Activated CD8-positive, alpha-beta memory T cell treated with anti-CD3 and anti-CD28 coated beads, Interleukin-2, amount 50 U/mL, for 4 hours (primary cell): ENCODE results near the gene ATP10B.

Experiments used
- DNase-seq: peaks from one replicate; pipeline ENCODE4 v3.0.0-alpha.2; 2020

The ATP10B gene

GRCh38 chr5:160628619-160628968 lies 223.4 kb downstream of the ATP10B start:
- DNase-seq, result no peak

- no peak for DNase-seq
Observed at GRCh38 chr5:160627921-160628618, 223.9 kb downstream of the ATP10B start.

GRCh38 chr5:160626322-160626721 lies 225.7 kb downstream of the ATP10B start:
- DNase-seq, result no peak

- no peak for DNase-seq
Observed at GRCh38 chr5:160621526-160621925, 230.5 kb downstream of the ATP10B start.

GRCh38 chr5:160620401-160620800 lies 231.6 kb downstream of the ATP10B start:
- no peak for DNase-seq

GRCh38 chr5:160619381-160619780 lies 232.6 kb downstream of the ATP10B start:
- no peak for DNase-seq

DNA sequence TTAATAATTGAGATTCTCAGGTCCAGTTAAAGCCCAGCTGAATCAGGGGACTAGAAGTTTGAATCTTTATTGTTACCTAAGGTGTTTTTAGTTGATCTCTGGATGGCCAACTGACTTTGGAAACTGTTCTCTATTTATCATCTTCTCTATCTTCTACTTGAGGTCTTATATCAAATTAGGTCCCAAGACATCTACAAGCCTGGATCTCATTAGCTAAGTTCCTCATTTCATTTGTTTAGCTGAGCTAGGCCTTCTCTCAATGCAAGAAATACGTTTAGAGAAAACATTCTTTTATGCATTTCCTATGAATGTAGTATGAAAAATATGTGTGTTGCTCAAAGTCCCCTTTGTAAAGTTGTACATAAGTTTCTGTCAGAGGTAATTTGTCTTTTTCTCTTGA lies 233.7 kb downstream of the ATP10B start:
- no peak for DNase-seq

- no peak for DNase-seq
Observed at GRCh38 chr5:160616712-160617497, 235.1 kb downstream of the ATP10B start.

- no peak for DNase-seq
Observed at GRCh38 chr5:160614136-160614535, 237.9 kb downstream of the ATP10B start.

DNA sequence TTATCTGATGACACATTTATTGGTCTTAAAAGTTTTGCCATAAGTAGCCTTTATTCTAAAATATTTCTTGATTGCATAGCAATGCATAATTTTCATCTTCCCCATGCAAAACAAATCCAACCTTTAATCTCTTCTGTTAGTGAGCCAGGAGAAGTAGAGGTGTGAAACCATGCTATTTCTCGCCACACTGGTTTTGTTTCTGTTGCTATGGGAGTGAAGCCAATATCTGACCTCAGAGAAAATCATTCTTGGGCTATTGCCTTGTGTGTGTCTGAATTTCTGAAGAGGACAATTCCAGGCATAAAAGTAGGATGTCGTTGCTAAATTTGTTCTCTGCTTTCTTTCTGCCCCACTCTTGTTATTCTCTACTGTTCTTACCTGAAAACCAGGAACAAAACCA lies 246.7 kb downstream of the ATP10B start:
- no peak for DNase-seq

- no peak for DNase-seq
Observed at GRCh38 chr5:160604484-160604883, 247.5 kb downstream of the ATP10B start.

- DNase-seq, result no peak
Observed at GRCh38 chr5:160602744-160603143, 249.3 kb downstream of the ATP10B start.

DNA sequence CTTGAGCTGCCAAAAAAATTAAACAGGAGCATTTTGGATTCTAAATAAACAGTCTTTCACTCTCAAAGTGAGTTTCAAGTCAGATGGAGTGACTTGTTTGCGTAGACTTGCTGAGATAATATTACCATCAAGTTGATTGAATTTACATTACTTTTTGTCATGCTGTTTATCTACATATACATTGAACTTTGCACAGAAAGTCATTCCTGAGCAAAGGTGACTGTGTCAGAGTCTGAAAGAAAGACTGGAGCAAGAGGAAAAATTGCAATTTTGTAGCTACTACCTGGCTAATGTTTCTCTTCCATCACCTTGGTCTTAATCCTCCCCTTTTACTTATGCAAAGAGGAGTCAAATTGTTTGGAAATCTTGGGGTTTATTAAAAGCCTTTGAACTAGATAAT lies 251.0 kb downstream of the ATP10B start:
- DNase-seq, result no peak

- no peak for DNase-seq
Observed at GRCh38 chr5:160573318-160573717, 278.7 kb downstream of the ATP10B start.

DNA sequence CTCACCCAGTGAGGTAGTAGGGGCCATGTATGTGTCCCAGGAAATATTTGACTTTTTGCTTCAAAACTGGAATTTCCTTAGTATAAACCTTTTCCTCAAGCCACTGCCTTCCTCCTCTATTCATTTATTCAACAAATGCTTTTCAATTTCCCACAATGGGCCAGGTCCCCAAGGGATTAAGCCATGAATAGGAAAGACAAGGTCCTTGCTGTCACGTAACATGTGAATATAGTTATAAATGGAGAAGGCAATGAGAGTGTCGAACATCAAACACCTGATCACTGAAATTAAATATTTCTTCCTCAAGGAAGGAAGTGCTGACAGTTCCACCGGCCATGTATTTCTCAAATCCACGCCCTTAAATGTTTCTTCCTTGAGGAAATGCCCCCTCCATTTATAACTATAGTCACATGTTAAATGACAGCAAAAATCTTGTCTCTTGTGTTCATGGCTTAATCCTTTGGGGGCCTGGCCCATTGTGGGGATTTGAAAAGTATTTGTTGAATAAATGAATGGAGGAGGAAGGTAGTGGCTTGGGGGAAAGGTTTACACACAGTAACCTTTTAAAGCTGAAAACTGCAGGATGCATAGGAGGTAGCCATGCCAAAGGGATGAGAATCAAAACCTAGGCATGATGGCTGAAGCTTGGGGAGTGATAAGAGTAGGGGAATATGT lies 284.8 kb downstream of the ATP10B start:
- DNase-seq, result no peak

DNA sequence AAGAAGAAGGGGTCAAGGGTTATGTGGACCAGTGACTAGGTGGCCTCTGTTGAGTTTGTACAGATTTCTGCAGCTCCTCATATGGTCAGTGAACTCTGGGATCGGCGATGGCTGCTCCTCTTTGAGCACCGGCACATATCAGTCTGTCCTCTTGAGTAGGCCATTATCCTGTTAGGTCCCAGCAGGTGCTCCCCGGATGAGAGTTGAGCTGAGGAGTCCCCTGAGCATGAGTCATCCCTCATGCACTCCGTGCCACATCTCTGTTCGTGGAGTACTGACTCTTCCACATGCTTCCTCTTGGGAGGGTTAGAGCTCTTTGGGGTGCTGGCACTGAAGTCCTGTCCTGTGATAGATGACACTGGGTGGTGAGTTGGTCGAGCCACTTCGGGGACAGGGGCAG lies 286.6 kb downstream of the ATP10B start:
- DNase-seq, result no peak

DNA sequence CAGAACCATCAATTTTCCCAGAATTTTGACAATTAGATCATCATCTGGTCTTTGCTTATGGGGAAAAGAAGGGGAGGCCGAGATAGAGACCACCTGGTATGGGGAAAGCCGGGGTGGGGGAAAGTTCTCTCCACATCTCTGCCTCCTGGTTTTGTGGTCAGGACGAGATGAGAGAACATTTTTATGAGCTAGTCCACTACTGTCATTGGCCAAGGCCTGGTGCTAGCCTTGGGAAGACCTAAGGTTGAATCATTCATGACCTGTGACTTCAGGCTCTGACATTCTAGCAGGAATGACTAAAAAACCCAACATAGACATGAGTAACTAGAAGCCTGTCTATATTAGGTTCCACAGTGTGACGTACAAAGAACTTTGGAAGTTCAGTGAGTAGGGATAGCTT lies 295.2 kb downstream of the ATP10B start:
- DNase-seq, result no peak

- DNase-seq, result no peak
Observed at GRCh38 chr5:160555971-160556631, 295.9 kb downstream of the ATP10B start.

DNA sequence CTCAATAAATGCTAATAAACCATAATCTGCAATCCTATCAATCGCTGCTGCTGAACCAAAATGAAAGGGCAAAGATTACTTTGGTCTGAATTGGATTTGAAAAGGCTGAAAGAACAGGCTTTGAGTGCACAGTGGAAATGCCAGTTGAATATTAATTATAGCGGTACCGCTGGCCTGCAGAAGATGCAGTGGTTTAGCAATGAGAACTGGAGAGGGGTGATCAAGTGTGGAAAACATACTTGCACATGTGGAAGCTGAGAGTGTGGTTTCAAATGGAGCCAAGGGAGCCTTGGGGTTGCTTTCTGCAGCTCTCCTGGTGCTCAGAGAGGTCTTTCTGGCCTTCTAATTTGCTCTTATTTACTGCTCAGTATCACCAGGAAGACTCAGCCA lies 296.4 kb downstream of the ATP10B start:
- no peak for DNase-seq

DNA sequence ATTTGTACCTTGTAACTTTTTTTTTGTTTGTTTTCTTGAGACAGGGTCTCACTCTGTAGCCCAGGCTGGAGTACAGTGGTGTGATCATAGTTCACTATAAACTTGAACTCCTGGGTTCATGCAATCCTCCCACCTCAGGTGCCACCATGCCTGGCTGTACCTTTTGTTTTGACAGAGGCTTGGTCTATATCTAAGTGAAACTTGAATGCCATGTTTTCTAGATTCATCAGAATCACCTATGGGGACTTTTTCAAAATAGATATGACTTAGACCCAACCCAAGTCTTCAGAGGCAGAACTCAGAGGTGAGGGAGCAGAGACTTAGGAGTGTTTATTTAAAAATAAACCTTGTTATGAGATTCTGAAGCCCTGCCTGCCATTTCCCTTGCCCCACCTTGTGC lies 301.9 kb downstream of the ATP10B start:
- DNase-seq, result no peak

GRCh38 chr5:160548949-160549645 lies 302.9 kb downstream of the ATP10B start:
- no peak for DNase-seq

DNA sequence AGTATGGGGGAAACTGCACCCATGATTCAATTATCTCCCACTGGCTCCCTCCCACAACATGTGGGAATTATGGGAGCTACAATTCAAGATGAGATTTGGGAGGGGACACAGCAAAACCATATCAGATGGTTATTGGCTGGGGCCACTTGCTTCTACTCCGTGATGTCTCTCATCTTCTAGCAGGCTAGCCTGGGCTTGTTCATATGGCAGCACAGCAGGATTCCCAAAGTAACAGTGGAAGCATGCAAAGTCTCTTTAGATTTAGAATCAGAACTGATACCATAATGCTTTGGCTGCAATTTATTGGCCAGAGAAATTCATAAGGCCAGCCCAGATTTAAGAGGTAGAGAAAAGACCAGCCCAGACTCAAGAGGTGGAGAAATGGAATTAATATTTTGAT lies 304.1 kb downstream of the ATP10B start:
- DNase-seq, result no peak

DNA sequence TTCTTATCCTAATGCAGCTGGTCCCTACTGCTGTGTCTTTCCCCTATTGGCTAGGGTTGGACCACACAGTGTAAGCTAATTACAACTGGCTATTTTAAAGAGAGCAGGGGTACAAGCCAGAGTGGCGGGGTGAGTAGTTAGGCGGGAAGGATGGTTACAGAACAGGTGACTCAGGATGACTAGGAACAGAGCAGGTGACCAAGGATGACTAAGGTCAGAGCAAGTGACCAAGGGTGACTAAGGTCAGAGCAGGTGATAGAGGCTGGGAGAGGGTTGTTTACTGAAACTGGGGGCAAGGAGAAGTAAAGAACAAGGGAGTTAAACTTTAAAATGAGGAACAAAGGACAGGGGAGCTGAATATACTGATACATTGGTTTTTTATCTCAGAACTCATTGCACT lies 304.9 kb downstream of the ATP10B start:
- no peak for DNase-seq
